HFF-Myc (cell line): Measurements from ENCODE around the gene OTUB1.

Experiments
- DNase-seq: peaks from one replicate; pipeline ENCODE4 v3.0.0-alpha.2; 2011; ENCODE audit warnings: low read depth; ENCODE audit errors: extremely low read depth
- H3K4me3 ChIP-seq: replicated peaks from 2 replicates; pipeline ENCODE4 v1.5.1; 2011; ENCODE audit warnings: low read depth, mild to moderate bottlenecking, control low read depth, low read length
- CTCF ChIP-seq: IDR thresholded peaks from 2 replicates; pipeline ENCODE4 v1.5.1; 2012; ENCODE audit warnings: mild to moderate bottlenecking, low read depth, low read length, control low read depth; ENCODE audit errors: missing control alignments

Gene OTUB1

GRCh38 chr11:64028398-64029115 is 42.3 kb downstream of the OTUB1 start:
- no peak for DNase-seq
- TF ChIP-seq CTCF, result no peak
- H3K4me3 ChIP-seq, result no peak overlapping the region

- DNase-seq, result no peak
- H3K4me3 ChIP-seq, result no peak overlapping the region
- no peak for TF ChIP-seq CTCF
Observed at GRCh38 chr11:64029773-64030172, 43.5 kb downstream of the OTUB1 start.

GRCh38 chr11:64031001-64031400 is 44.8 kb downstream of the OTUB1 start:
- TF ChIP-seq CTCF, result no peak
- DNase-seq, result no peak
- no peak overlapping the region for H3K4me3 ChIP-seq

- TF ChIP-seq CTCF, result no peak
- no peak for DNase-seq
- H3K4me3 ChIP-seq, result no peak overlapping the region
Observed at GRCh38 chr11:64032050-64032449, 45.8 kb downstream of the OTUB1 start.

- TF ChIP-seq CTCF, result no peak
- H3K4me3 ChIP-seq, result no peak overlapping the region
- DNase-seq, result no peak
Observed at GRCh38 chr11:64034411-64034811, 48.2 kb downstream of the OTUB1 start.

- TF ChIP-seq CTCF, result no peak
- no peak overlapping the region for H3K4me3 ChIP-seq
- no peak for DNase-seq
Observed at GRCh38 chr11:64035081-64035524, 48.9 kb downstream of the OTUB1 start.

- no peak for TF ChIP-seq CTCF
- no peak for DNase-seq
- peak within 1 kb of the TSS; percentile 18; the same call in 1 of the 2 replicates for H3K4me3 ChIP-seq
Observed at GRCh38 chr11:64035576-64035975, 49.3 kb downstream of the OTUB1 start, which contains the start of gene FLRT1. Gene FLRT1 (plus strand): TSS chr11:64035931. CDS start chr11:64116268, 80,337 bp downstream.
